Stimulated activated naive CD4-positive, alpha-beta T cell treated with Interleukin-2 at 50 U/mL for 16 hours (primary cell): ENCODE measurements around the gene IQCK.
"Not testable (repeated sequence)": the region's sequence is repeated elsewhere in the genome, so short reads cannot be mapped to it uniquely, and the experiment has no call there.

ENCODE experiments used
- DNase-seq: peaks from one replicate; lab custom pipeline; 2025; lab: John Stamatoyannopoulos, UW

Gene IQCK, protein sequence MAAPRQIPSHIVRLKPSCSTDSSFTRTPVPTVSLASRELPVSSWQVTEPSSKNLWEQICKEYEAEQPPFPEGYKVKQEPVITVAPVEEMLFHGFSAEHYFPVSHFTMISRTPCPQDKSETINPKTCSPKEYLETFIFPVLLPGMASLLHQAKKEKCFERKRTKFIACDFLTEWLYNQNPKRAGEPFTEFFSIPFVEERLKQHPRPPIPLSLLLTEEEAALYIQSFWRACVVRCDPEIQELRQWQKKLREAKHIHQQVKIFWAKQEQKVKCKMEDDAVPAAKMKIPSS

DNA sequence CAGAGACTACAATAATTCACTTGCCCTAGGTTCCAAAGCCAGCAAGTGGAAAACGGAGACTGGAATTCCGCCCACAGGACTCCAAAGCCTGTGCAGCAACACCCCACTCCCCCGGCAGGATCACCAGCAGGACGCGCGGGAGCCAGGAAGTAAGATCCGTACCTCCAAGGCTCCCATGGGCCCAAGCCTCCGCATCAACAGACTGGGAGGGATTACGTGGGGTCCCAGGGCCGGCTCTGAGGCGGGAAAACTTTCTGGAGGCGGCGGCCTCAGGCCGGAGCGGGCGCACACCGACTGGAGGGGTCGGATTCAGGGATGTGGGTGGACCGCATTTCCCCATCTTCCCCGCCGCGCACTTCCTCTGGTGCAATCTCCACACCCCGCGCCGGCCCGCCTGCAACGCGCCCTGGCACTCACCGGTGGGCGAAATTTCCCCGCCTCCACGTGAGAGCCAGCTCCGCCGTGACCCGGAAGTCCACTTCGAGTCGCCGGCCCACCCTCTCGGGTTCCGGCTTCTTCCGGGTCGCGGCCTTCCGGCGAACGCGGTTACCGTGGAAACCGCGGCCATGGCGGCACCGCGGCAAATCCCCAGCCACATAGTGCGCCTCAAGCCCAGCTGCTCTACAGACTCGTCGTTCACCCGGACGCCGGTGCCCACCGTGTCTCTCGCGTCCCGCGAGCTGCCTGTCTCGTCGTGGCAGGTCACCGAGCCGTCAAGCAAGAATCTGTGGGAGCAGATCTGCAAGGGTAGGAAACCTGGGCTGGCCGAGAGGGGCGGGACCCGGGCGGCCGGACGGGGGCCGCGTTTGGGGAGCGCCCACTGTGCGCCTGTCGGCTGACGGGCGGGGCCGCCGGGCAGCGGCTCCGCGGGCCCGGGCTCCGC lies at the start of gene IQCK, which contains the start of gene KNOP1:
IQCK (plus strand) TSS at position 531 of the 883 bp plus-strand sequence; CDS start at position 567, 36 bp downstream.
KNOP1 (minus strand) TSS at position 487 of the 883 bp plus-strand sequence. CDS start 3,192 bp downstream, outside the sequence.
- DNase-seq = peak; percentile 92

DNA sequence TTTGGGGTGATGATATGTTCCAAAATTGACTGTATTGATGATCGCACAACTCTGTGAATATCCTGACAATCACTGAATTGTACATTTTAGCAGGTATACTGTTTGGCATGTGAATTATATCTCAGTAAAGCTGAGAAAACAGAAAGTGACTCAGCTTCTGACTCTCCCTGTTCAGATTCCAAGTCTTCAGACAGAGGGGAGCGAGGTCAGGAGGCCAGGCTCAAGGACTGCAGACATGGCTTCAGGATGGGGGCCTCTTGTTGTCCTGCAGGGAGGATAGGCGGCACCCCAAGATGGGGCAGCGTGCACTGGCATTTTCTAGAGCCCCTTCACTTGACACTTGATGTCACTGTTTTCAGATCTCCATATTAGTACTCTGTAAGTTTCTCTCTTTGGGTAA lies 45.7 kb upstream of the IQCK start:
- no peak for DNase-seq

DNA sequence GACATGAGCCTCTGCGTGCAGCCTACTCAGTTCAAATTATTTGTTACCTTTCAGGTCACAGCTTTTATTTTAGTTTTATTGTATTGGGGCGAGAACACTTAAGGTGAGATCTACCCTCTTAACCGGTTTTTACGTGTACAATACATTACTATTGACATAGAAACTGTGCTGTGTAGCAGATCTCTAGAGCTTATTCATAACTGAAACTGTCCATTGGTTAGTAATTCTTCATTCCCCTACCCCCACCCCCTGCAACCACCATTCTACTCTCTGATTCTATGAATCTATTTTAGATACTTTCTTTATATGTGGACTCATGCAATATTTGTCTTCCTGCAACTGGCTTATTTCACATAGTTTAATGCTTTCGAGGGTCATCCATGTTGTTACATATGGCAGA lies 43.6 kb upstream of the IQCK start:
- no peak for DNase-seq

DNA sequence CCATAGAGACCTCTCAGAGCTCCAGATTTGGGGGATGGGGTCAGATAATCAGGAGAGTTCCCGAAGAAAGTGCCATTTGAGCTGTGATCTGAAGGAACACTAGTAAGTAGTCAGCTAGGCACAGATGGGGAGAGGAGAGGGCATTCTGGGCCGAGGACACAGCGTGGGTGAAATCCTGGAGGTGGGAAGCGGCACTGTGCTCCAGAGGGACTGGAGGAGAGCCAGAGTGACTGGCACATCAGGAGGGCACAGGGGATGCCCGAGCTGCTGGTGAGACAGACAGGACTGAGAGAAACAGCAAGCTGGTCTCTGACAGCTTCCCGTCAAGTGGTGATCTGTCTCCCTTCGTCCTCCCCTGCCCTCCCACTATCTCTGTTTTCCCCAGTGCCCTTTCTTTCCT lies 40.7 kb upstream of the IQCK start:
- DNase-seq = no peak

DNA sequence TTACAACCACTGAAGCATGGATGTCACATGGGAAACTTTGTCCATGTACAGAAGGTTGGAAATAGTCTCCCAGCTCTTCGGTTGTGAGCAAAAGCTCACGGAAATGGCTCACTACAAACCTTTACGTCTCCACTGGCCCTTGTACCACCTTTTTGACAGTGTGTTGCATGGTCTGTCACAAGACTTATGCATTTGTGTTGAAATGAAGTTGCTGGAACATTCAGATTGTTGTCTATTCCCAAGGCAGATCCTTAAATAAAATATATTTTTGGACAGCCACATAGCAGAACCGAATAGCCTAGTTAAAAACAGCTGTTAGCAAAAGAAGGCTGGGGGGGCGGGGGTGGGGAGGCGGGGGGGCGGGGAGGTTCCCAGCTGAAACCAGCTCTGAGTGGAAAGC lies 39.3 kb upstream of the IQCK start:
- DNase-seq = no peak

DNA sequence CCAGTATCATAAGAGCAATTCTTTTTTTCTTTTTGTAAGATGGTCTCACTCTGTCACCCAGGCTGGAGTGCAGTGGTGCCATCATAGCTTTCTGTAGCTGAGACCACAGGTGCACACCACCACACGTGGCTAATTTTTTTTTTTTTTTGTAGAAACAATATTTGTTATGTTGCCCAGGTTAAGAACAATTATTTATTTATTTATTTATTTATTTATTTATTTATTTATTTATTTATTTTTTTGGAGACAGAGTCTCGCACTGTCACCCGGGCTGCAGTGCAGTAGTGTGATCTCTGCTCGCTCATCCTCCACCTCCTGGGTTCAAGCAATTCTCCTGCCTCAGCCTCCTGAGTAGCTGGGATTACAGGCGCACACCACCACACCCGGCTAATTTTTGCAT lies 38.8 kb upstream of the IQCK start:
- not testable (repeated sequence) for DNase-seq

DNA sequence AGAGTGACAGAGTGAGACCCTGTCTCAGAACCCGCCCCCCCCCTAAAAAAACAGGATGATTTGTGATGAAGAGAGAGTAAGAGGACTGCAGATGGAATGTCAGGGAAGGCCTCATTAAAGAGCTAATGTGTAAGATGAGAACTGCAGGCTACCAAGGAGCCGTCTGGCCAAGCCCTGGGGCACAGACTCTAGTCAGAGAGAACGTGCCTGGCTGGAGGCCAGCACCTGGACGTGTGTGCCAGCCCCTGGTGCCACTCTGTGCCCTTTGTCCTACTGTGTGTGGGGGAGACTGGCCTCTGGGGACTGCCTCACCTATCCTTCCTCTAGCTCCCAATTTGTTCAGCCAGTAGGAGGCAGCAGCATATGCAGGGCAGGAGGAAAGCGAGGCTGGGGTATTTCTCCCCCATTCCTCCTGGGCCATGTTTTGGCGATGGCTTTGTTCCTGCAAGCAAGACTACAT lies 37.2 kb upstream of the IQCK start:
- no peak for DNase-seq

DNA sequence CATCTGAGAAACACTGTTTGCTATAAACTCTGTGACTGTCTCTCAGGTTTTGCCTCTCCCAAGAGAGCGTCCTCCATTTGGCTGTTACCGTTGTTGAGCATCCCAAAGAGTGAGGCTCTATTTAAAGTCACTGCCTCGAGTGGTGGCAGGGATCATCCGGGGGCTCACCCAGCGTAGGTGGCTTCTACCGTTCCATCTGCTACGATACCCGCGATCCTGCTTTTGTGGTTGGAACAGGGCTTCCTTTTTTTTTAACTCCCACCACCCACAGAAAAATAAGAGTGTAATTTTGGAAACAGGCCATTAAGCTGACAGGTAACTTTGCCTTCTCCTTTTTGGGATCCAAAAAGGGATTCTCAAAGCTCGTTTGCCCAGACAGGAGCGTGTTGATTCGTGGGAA lies 36.4 kb upstream of the IQCK start:
- no peak for DNase-seq

DNA sequence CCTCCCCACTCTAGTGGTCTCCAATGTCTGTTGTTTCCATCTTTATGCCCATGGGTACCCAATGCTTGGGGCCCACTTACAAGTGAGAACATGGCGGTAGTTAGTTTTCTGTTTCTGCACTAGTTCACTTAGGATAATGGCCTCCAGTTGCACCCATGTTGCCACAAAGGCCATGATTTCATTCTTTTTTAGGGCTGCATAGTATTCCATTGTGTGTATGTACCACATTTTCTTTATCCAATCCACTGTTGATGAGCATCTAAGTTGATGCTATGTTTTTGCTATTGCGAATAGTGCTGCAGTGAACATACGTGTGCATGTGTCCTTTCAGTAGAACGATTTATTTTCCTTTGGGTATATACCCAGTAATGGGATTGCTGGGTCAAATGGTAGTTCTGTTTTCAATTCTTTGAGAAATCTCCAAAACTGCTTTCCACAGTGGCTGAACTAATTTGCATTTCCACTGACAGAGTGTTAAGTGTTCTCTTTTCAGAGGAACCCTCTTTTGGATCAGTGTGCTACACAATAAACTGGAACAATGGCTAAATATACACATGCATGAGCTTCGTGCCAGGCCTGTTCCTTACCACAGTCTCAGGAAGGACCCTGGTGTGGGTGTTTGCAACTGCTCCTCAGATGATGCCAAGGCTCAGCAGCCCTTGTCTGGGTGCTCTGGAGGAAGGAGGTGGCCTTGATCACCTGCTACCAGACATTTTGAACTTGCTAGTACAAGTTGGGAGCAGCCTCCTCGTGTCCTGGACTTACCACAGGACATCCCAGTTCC lies 34.4 kb upstream of the IQCK start:
- DNase-seq = no peak

DNA sequence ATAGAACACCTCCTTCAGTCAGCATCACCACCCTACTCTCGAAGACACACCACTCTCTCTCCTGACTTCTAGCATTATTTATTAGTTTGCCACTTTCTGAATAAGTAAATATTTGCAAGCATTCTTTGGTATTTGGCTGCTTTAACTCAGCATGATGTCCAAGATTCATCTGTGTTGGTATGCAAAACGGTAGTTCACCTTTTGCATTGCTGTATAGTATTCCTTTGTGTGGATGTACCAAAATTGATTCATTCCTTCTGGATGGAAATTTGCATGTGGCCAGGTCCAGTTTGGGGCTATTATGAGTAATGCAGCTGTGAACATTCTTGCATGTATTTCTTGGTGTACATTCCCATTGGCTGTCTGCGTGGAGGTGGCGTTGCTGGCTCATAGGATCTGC lies 32.9 kb upstream of the IQCK start:
- DNase-seq = no peak

DNA sequence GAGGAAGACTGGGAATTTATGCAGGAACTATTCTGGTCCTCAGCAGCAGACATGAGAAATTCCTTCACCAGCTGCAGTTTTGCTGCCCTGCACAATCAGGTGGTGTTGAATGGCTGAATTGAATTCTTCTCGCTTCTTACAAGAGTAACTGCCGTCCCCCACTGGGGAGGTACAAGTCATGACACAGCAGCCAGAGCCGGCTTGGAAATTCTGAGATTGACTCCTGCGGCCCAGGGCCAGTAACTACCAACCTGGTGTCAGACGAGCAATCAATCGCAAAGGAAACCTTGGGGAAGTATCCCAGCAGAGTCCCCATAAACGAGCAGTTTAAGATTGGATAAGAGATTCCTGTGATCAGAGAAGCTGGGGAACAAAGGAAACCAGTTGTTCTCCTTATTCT lies 30.8 kb upstream of the IQCK start:
- no peak for DNase-seq

DNA sequence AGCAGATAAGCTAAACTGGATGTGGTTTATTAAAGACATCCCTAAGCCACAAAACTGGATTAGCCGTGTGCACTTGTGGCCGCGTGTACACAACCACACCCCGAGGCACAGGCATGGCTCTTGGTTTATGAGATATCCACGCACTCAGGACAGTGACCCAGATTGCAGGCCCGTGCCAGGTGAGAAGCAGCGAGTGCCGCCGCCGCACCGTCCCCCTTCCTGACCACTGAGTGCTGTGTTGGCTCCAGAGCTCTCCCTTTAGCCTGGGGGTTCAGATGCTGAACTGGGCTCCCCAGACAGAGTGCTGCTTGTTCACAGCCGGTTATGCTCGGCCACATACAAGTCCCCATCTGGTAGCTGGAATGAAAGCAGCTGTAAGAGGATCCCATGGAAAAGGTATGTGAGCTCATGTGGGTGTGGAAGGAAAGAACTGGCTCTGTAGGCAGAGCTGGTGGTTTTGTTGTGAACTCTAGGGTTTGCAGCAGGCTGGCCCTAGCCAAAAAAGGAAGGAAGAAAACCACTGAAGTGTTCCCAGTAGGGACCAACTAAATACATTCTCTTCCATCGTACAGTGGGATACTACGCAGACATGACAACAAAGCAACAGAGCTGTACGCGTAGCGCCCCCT lies 29.6 kb upstream of the IQCK start:
- no peak for DNase-seq

DNA sequence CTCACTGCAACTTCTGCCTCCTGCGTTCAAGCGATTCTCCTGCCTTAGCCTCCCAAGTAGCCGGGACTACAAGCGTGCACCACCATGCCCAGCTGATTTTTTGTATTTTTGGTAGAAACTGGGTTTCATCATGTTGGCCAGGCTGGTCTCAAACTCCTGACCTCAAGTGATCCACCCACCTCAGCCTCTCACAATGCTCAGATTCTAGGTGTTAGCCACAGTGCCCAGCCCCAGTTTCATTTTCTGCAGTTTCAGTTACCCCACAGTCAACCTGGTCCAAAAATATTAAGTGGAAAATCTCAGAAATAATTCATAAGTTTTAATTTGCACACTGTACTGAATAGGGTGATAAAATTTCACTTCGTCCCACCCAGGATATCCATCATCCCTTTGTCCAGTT lies 28.7 kb upstream of the IQCK start:
- DNase-seq = no peak

DNA sequence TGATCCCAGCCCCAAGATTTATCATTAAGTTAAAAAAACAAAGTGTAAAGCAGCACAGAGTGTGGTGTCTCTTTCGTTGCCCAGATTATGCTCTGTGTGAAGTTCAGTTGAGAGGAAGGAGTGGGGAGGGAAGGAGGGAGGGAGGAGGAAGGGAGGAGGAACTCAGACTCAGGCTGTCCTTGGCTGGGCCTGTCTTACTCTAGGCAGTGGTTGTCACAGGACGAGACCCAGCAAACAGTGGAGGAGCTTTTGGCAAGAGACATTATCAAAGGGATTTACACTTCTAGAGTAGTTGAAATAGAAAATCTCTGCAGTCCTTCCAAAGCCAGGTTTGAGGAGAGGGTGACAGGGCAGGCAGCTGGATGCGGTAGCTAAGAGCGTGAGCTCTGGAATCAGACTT lies 27.9 kb upstream of the IQCK start:
- DNase-seq = no peak

DNA sequence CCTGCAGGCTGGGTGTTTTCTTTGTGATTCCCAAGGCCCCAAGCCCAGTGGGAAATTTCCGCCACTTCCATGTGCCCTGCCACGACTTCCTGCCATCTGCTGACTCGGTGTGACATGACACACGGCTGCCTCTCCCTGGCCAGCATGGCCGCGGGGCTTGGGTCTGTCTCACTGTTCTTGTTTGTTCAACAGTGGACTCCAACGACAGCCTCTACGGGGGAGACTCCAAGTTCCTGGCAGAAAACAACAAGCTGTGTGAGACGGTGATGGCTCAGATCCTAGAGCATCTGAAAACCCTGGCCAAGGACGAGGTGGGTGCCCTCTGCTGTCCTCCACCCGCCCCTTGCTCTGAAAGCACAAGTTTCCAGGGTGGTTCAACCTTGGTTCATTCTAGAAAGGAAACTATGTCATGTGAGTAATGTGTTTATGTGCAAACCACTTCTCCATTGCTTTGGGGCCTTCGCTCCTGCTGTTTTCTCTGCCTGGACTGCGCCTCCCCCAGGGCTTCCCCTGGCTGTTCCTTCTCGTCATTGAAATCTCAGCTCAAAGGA lies 26.8 kb upstream of the IQCK start:
- no peak for DNase-seq

DNA sequence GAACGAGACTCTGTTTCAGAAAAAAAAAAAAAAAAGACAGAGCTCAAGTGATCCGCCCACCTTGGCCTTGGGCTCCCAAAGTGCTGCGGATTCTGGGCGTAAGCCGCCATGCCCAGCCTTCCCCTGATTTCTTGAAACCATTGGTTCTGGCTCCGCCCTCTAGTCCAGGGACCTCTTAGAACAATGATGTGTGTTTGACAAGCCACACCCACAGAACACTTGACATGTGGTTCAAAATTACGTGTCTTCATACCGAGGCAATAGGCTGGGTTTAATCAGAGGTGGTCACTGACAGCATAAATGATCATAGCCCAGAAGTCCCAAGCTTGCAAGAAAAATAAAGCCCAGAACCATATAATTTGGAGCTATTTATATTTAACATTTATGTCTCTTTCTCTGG lies 23.1 kb upstream of the IQCK start:
- no peak for DNase-seq

DNA sequence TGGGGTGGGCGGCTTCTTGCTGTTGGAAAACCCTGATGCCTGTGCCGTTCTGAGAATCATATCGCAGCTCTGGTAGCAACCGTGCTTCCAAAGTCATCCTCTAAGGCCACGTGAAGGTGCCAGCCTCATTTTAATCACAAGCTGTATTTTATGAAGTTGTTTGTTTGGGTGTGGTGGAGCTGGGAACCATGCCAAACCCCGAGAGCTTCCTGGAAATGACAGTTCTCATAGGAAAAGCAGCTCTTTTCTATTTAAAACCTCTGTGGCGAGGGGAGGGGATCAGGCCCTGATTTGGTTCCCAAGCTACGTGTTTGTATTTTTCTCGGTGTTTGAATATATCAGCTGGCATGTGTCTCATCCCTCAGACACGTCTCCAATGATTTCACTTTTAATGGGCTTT lies 21.7 kb upstream of the IQCK start:
- DNase-seq = peak; percentile 9

DNA sequence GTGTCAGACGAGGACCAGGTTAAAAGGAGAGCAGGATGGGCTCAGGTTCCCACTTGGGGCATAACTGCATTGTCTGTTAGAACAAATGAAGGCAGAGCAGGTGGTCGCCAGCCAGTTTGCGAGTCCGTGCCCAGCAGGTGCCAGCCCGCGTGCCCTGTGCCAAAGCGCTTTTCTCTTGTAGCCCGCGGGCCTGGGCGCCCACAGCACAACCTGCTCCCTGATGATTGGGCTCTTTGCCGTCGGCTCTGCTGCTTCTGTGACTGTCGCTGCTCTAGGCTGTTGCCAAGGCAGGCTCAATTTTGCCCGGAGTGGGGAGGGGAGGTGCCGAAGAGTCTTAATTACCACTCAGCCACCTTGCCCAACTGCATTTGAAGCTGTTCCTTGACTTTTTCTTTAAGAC lies 21.1 kb upstream of the IQCK start:
- DNase-seq = no peak

DNA sequence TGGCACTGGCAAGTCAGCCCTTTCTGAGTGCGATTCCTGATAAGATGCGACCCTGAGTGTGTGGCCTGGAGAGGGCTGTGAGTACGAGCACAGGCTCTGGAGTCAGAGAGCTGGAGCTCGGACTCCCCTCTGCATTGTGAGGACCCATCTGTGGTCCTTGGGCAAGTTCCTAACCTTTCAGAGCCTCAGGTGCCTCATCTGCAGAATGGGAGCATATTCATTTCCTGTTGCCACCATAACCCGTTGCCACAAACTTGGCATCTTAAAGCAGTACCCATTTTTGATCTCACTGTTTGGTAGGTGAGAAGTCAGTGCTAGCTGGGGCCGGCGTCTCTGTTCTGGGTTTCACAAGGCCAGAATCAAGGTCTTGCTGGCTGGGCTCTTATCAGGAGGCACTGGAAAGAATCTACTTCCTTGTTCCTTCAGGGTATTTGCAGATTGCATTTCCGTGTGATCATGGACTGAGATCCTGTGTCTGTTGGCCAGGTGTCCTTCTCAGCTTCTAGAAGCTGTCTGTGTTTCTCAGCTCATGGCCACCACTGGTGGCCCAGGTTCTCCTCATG lies 20.2 kb upstream of the IQCK start:
- DNase-seq = no peak

DNA sequence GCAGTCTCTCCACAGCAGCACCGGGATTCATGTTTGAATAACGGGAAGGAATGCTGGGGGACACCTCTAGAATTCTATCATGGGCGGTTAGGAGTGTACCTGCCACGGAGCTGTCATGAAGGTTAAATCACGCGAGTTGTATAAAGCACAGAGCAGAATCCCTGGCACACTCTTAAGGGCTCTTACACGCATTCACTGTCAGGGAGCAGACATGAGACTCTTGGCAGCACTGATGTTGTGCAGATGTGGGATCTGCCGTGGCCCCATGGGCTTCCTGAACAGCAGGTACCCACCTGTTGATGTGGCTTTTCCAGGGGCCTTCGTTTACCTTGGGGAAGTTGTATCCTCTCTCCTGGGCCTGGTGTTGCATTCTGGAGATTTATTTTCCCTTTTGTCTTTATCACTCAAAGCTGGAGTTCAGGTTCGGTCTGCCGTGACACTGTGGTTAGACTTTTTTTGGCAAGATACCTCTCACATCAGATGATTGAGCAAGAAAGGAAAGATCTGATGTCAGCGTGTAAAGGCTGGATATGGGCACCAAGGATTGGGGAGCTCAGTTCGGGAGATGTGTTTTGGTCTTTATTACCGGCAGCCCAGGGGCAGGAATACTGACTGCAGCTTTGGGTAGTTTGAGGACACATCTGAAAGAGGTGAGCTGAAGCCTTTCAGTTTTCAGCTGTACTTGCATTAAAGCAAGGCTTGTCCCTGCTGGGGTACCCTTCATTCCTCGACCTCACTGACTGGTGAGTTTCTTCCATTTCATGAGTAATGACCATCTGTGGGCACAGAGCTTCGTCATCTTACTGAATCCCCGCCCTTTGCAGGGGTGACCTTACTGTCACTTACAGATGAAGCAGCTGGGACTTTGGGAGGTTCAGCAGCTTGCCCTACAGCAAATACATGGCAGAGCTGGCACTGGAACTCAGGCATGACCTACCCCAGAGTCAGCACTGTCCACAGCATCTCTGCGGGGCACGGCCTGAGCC lies 19.3 kb upstream of the IQCK start:
- DNase-seq = no peak
